Neuron (in vitro differentiated cells): Measurements from ENCODE around the gene AMOT.

ENCODE experiments used
- H2AFZ ChIP-seq: one replicate; pipeline ENCODE4 v1.6.1; 2013; ENCODE audit warnings: low read depth, mild to moderate bottlenecking, inconsistent platforms, low read length, moderate library complexity
- H3K27me3 ChIP-seq: one replicate; pipeline ENCODE4 v1.6.1; 2013; ENCODE audit warnings: low read length; ENCODE audit not compliant: insufficient read depth
- H3K36me3 ChIP-seq: one replicate; pipeline ENCODE4 v1.6.1; 2013; ENCODE audit warnings: low read length; ENCODE audit not compliant: insufficient read depth
- H3K4me1 ChIP-seq: one replicate; pipeline ENCODE4 v1.6.1; 2013; ENCODE audit warnings: low read length; ENCODE audit not compliant: insufficient read depth
- H3K4me3 ChIP-seq: 2 replicates; pipeline ENCODE4 v1.5.1; 2013; ENCODE audit warnings: mild to moderate bottlenecking, low read length, moderate library complexity
- H3K9me3 ChIP-seq: one replicate; pipeline ENCODE4 v1.6.1; 2013; ENCODE audit warnings: low read length

AMOT gene

GRCh38 chrX:112808007-112808406, 32.6 kb downstream of the AMOT start:
- no peaks in the 10 kb centered on the region for H3K27me3 ChIP-seq
- H2AFZ ChIP-seq = no peak overlapping the region
- H3K9me3 ChIP-seq = no peaks in the 10 kb centered on the region
- H3K4me1 ChIP-seq = no peaks in the 10 kb centered on the region
- H3K4me3 ChIP-seq = no peak overlapping the region
- H3K36me3 ChIP-seq = peaks cover 9% of the 10 kb centered on the region

- H3K4me1 ChIP-seq = peaks cover 15% of the 10 kb centered on the region
- H3K27me3 ChIP-seq = no peaks in the 10 kb centered on the region
- no peak overlapping the region for H2AFZ ChIP-seq
- no peaks in the 10 kb centered on the region for H3K36me3 ChIP-seq
- H3K9me3 ChIP-seq = no peaks in the 10 kb centered on the region
- H3K4me3 ChIP-seq = no peak overlapping the region
Measured at GRCh38 chrX:112803060-112803459, 37.6 kb downstream of the AMOT start.

GRCh38 chrX:112802541-112802940, 38.1 kb downstream of the AMOT start:
- Histone ChIP-seq H2AFZ (no peak overlapping the region), H3K27me3 (no peaks in the 10 kb centered on the region), H3K9me3 (no peaks in the 10 kb centered on the region), H3K4me3 (no peak overlapping the region), H3K4me1 (peaks cover 15% of the 10 kb centered on the region), H3K36me3 (no peaks in the 10 kb centered on the region)

- Histone ChIP-seq H2AFZ (no peak overlapping the region), H3K4me3 (no peak overlapping the region), H3K36me3 (no peaks in the 10 kb centered on the region), H3K4me1 (peaks cover 15% of the 10 kb centered on the region), H3K9me3 (no peaks in the 10 kb centered on the region), H3K27me3 (no peaks in the 10 kb centered on the region)
Measured at GRCh38 chrX:112800971-112801775, 39.5 kb downstream of the AMOT start.

- H3K4me1 ChIP-seq = peaks cover 15% of the 10 kb centered on the region
- H3K36me3 ChIP-seq = no peaks in the 10 kb centered on the region
- H3K27me3 ChIP-seq = no peaks in the 10 kb centered on the region
- H2AFZ ChIP-seq = no peak overlapping the region
- H3K4me3 ChIP-seq = no peak overlapping the region
- H3K9me3 ChIP-seq = no peaks in the 10 kb centered on the region
Measured at GRCh38 chrX:112799425-112799824, 41.2 kb downstream of the AMOT start.

GRCh38 chrX:112798736-112799135, 41.9 kb downstream of the AMOT start:
- no peak overlapping the region for H3K4me3 ChIP-seq
- H3K36me3 ChIP-seq = no peaks in the 10 kb centered on the region
- no peak overlapping the region for H2AFZ ChIP-seq
- no peaks in the 10 kb centered on the region for H3K27me3 ChIP-seq
- peaks cover 15% of the 10 kb centered on the region for H3K4me1 ChIP-seq
- H3K9me3 ChIP-seq = no peaks in the 10 kb centered on the region

GRCh38 chrX:112789931-112790330, 50.7 kb downstream of the AMOT start:
- Histone ChIP-seq H3K4me3 (no peak overlapping the region), H3K4me1 (no peaks in the 10 kb centered on the region), H3K9me3 (no peaks in the 10 kb centered on the region), H3K36me3 (peaks cover 11% of the 10 kb centered on the region), H2AFZ (no peak overlapping the region), H3K27me3 (peaks cover 8% of the 10 kb centered on the region)

- peaks cover 20% of the 10 kb centered on the region for H3K36me3 ChIP-seq
- no peak overlapping the region for H2AFZ ChIP-seq
- no peaks in the 10 kb centered on the region for H3K9me3 ChIP-seq
- no peak overlapping the region for H3K4me3 ChIP-seq
- peaks cover 8% of the 10 kb centered on the region for H3K27me3 ChIP-seq
- no peaks in the 10 kb centered on the region for H3K4me1 ChIP-seq
Measured at GRCh38 chrX:112786076-112786475, 54.6 kb downstream of the AMOT start.

GRCh38 chrX:112785344-112785743, 55.3 kb downstream of the AMOT start:
- H3K4me3 ChIP-seq = no peak overlapping the region
- H3K4me1 ChIP-seq = no peaks in the 10 kb centered on the region
- peaks cover 25% of the 10 kb centered on the region for H3K36me3 ChIP-seq
- H3K27me3 ChIP-seq = peaks cover 8% of the 10 kb centered on the region
- H2AFZ ChIP-seq = no peak overlapping the region
- H3K9me3 ChIP-seq = no peaks in the 10 kb centered on the region

- Histone ChIP-seq H3K36me3 (peaks cover 25% of the 10 kb centered on the region), H3K4me1 (no peaks in the 10 kb centered on the region), H3K4me3 (no peak overlapping the region), H3K27me3 (peaks cover 8% of the 10 kb centered on the region), H3K9me3 (no peaks in the 10 kb centered on the region), H2AFZ (no peak overlapping the region)
Measured at GRCh38 chrX:112784692-112785091, 55.9 kb downstream of the AMOT start.

GRCh38 chrX:112779139-112779538, 61.5 kb downstream of the AMOT start:
- no peaks in the 10 kb centered on the region for H3K27me3 ChIP-seq

GRCh38 chrX:112774651-112775293, 65.9 kb downstream of the AMOT start:
- no peaks in the 10 kb centered on the region for H3K27me3 ChIP-seq
- no peaks in the 10 kb centered on the region for H3K4me1 ChIP-seq
- peaks cover 16% of the 10 kb centered on the region for H3K36me3 ChIP-seq
- no peak overlapping the region for H2AFZ ChIP-seq
- H3K9me3 ChIP-seq = no peaks in the 10 kb centered on the region
- no peak overlapping the region for H3K4me3 ChIP-seq

More at GRCh38 chrX:112779139-112779538, 61.5 kb downstream of the AMOT start:
- Histone ChIP-seq H3K4me3 (no peak overlapping the region), H3K9me3 (no peaks in the 10 kb centered on the region), H3K36me3 (peaks cover 29% of the 10 kb centered on the region), H2AFZ (no peak overlapping the region), H3K4me1 (no peaks in the 10 kb centered on the region)

- Histone ChIP-seq H3K4me3 (no peak overlapping the region), H3K36me3 (peaks cover 16% of the 10 kb centered on the region), H2AFZ (no peak overlapping the region), H3K27me3 (no peaks in the 10 kb centered on the region), H3K9me3 (no peaks in the 10 kb centered on the region), H3K4me1 (no peaks in the 10 kb centered on the region)
Measured at GRCh38 chrX:112774142-112774541, 66.5 kb downstream of the AMOT start.
